Gastrocnemius medialis (tissue), 4 donors: ENCODE results near the gene RESP18.

Source experiments
- POLR2A ChIP-seq, 2 donors: fragments of 450-650 bp; IDR thresholded peaks; one replicate each; pipeline ENCODE4 v1.6.1; 2017; ENCODE audit warnings: antibody characterized with exemption in 2 of 2, mild to moderate bottlenecking in 2 of 2, moderate library complexity in 2 of 2
- TF ChIP-seq, protein P1 (sequence below), 5 experiments: fragments of 450-650 bp in 3 of 5; fragments of 200-600 bp in 2 of 5; sonication (generic) in 2 of 5; IDR thresholded peaks in 4 of 5; conservative IDR thresholded peaks in 1 of 5; 1 replicate in 4 of 5; 2 replicates in 1 of 5; pipeline ENCODE4 v1.5.1; 2016 to 2019; ENCODE audit warnings: antibody characterized with exemption in 5 of 5, mild to moderate bottlenecking in 3 of 5, moderate library complexity in 3 of 5

- no peak for TF ChIP-seq POLR2A (IDR thresholded peaks at IDR 0.05)
- TF ChIP-seq, protein P1, sequence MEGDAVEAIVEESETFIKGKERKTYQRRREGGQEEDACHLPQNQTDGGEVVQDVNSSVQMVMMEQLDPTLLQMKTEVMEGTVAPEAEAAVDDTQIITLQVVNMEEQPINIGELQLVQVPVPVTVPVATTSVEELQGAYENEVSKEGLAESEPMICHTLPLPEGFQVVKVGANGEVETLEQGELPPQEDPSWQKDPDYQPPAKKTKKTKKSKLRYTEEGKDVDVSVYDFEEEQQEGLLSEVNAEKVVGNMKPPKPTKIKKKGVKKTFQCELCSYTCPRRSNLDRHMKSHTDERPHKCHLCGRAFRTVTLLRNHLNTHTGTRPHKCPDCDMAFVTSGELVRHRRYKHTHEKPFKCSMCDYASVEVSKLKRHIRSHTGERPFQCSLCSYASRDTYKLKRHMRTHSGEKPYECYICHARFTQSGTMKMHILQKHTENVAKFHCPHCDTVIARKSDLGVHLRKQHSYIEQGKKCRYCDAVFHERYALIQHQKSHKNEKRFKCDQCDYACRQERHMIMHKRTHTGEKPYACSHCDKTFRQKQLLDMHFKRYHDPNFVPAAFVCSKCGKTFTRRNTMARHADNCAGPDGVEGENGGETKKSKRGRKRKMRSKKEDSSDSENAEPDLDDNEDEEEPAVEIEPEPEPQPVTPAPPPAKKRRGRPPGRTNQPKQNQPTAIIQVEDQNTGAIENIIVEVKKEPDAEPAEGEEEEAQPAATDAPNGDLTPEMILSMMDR (IDR thresholded peaks at IDR 0.05 in 4 of 5, conservative IDR thresholded peaks at IDR 0.05 in 1 of 5), result no peak
Observed at GRCh38 chr2:219286436-219287115, 46.0 kb downstream of the RESP18 start.
